Measurements from ENCODE around the gene GPR161.

GRCh38 chr1:168085401-168085872 is 51.3 kb downstream of the GPR161 start:
- TF ChIP-seq POLR2A (IDR thresholded peaks at IDR 0.05; ENCODE audit: low read depth, low read length) (no peak), TAF1 (IDR thresholded peaks at IDR 0.05; ENCODE audit: borderline replicate concordance, low read depth, low read length) (no peak)
